SK-N-SH (cell line): ENCODE measurements around the gene CHST15. TPM values are rescaled to one million over a fixed set of nuclear protein-coding genes. Genes with fewer than 3 reads are reported as not detected.

Source experiments
- CTCF ChIA-PET: fragments of 300-600, 350-600 bp; formaldehyde crosslinking; extraction: SDS; loops from one replicate; lab custom pipeline; 2021; lab: Yijun Ruan, JAX
- POLR2A ChIA-PET: fragments of 350-600 bp; sonication (Branson Sonifier 250); formaldehyde crosslinking; extraction: SDS; loops from one replicate; lab custom pipeline; 2020; ENCODE audit warnings: antibody characterized with exemption, inconsistent platforms; lab: Yijun Ruan, JAX
- DNase-seq: peaks from one replicate; pipeline ENCODE4 v3.0.0; 2012
- H2AFZ ChIP-seq: fragments of 200-600 bp; sonication (generic); 2 replicates; pipeline ENCODE4 v1.8.1; 2016; ENCODE audit warnings: antibody characterized with exemption, mild to moderate bottlenecking, low read depth
- H3F3A ChIP-seq: fragments of 200-600 bp; sonication (generic); replicated peaks from 2 replicates; pipeline ENCODE3; 2016; ENCODE audit warnings: antibody characterized with exemption, mild to moderate bottlenecking; ENCODE audit not compliant: insufficient read depth
- H3K27ac ChIP-seq, 2 experiments: fragments of 200-500 bp in 1 of 2; fragments of 200-600 bp in 1 of 2; sonication (Bioruptor generic) in 1 of 2; sonication (generic), shearing (Covaris generic) in 1 of 2; 2 replicates each; pipeline versions ENCODE4 v1.5.1 to v1.6.1; 2014 to 2016; ENCODE audit warnings: low read depth in 2 of 2, inconsistent platforms in 1 of 2, low read length in 1 of 2, mild to moderate bottlenecking in 1 of 2, mixed read lengths in 1 of 2
- H3K27me3 ChIP-seq: fragments of 200-600 bp; sonication (generic), shearing (Covaris generic); 2 replicates; pipeline ENCODE4 v1.6.1; 2016; ENCODE audit warnings: mixed run types; ENCODE audit not compliant: insufficient read depth
- H3K36me3 ChIP-seq, 2 experiments: fragments of 200-500 bp in 1 of 2; fragments of 200-600 bp in 1 of 2; sonication (Bioruptor generic) in 1 of 2; sonication (generic) in 1 of 2; replicated peaks in 1 of 2; 2 replicates each; pipeline versions ENCODE3 to v1.5.1; 2014 to 2016; ENCODE audit warnings: low read length in 1 of 2, mild to moderate bottlenecking in 1 of 2; ENCODE audit not compliant: insufficient read depth in 2 of 2, control insufficient read depth in 1 of 2
- H3K4me1 ChIP-seq, 2 experiments: fragments of 200-500 bp in 1 of 2; fragments of 200-600 bp in 1 of 2; sonication (Bioruptor generic) in 1 of 2; sonication (generic), shearing (Covaris generic) in 1 of 2; 2 replicates each; pipeline versions ENCODE4 v1.5.1 to v1.6.1; 2014 to 2016; ENCODE audit warnings: low read depth in 1 of 2, low read length in 1 of 2, mixed run types in 1 of 2; ENCODE audit not compliant: insufficient read depth in 2 of 2, control insufficient read depth in 1 of 2
- H3K4me2 ChIP-seq: fragments of 200-600 bp; sonication (generic), shearing (Covaris generic); 2 replicates; pipeline ENCODE4 v1.6.1; 2017; ENCODE audit warnings: mixed run types
- H3K4me3 ChIP-seq, 2 experiments: fragments of 200-500 bp in 1 of 2; fragments of 200-600 bp in 1 of 2; sonication (Bioruptor generic) in 1 of 2; sonication (generic), shearing (Covaris generic) in 1 of 2; 2 replicates each; pipeline versions ENCODE4 v1.5.1 to v1.8.1; 2014 to 2016; ENCODE audit warnings: low read depth in 2 of 2, inconsistent platforms in 1 of 2, low read length in 1 of 2, mild to moderate bottlenecking in 1 of 2, mixed read lengths in 1 of 2, moderate library complexity in 1 of 2
- H3K79me2 ChIP-seq: fragments of 200-600 bp; sonication (generic); 2 replicates; pipeline ENCODE4 v1.8.1; 2017; ENCODE audit warnings: mild to moderate bottlenecking; ENCODE audit not compliant: insufficient read depth
- H3K9ac ChIP-seq: fragments of 200-600 bp; sonication (generic); 2 replicates; pipeline ENCODE4 v1.6.1; 2017; ENCODE audit warnings: mixed run types
- H3K9me2 ChIP-seq: fragments of 200-600 bp; sonication (generic); 2 replicates; pipeline ENCODE4 v1.6.1; 2017; ENCODE audit warnings: mixed run types
- H3K9me3 ChIP-seq: fragments of 200-600 bp; sonication (generic); 2 replicates; pipeline ENCODE4 v1.6.1; 2017; ENCODE audit warnings: mixed run types, mild to moderate bottlenecking, moderate library complexity
- H4K20me1 ChIP-seq: fragments of 200-600 bp; sonication (generic); 2 replicates; pipeline ENCODE4 v1.6.1; 2017; ENCODE audit warnings: mild to moderate bottlenecking, mixed run types; ENCODE audit not compliant: insufficient read depth
- CHD2 ChIP-seq: fragments of 150-350 bp; IDR thresholded peaks from 2 replicates; pipeline ENCODE4 v1.6.1; 2018; ENCODE audit warnings: low read length; ENCODE audit not compliant: partially characterized antibody
- EP300 ChIP-seq, 2 experiments: IDR thresholded peaks; 2 replicates each; pipeline versions ENCODE4 v1.4.0 to v1.6.1; 2012; ENCODE audit warnings: borderline replicate concordance in 1 of 2, low read depth in 1 of 2, low read length in 1 of 2
- FOSL2 ChIP-seq: IDR thresholded peaks from 2 replicates; pipeline ENCODE4 v1.4.0; 2012; ENCODE audit warnings: low read depth, mild to moderate bottlenecking, moderate library complexity, borderline replicate concordance
- FOXM1 ChIP-seq: IDR thresholded peaks from 2 replicates; pipeline ENCODE4 v1.4.0; 2012; ENCODE audit warnings: low read depth, mild to moderate bottlenecking
- GABPA ChIP-seq: IDR thresholded peaks from 2 replicates; pipeline ENCODE4 v1.4.0; 2012; ENCODE audit warnings: low read depth, mild to moderate bottlenecking
- GATA2 ChIP-seq: sonication (generic); formaldehyde crosslinking; IDR thresholded peaks from 2 replicates; pipeline ENCODE4 v1.5.0; 2020; ENCODE audit warnings: mild to moderate bottlenecking, missing genetic modification reagents
- IRF3 ChIP-seq: fragments of 150-350 bp; IDR thresholded peaks from 2 replicates; pipeline ENCODE4 v1.6.1; 2016; ENCODE audit warnings: mild to moderate bottlenecking, low read depth, low read length
- JUND ChIP-seq: IDR thresholded peaks from 2 replicates; pipeline ENCODE4 v1.4.0; 2012
- MEF2A ChIP-seq: IDR thresholded peaks from 2 replicates; pipeline ENCODE4 v1.4.0; 2012; ENCODE audit warnings: low read depth, borderline replicate concordance
- REST ChIP-seq: IDR thresholded peaks from 2 replicates; pipeline ENCODE4 v1.6.1; 2012; ENCODE audit warnings: mild to moderate bottlenecking, low read depth, low read length, moderate library complexity
- RFX5 ChIP-seq: IDR thresholded peaks from 2 replicates; pipeline ENCODE4 v1.6.1; 2012; ENCODE audit warnings: mild to moderate bottlenecking, improper control_type of control experiment, low read length
- RXRA ChIP-seq: IDR thresholded peaks from 2 replicates; pipeline ENCODE4 v1.4.0; 2012; ENCODE audit warnings: low read depth, mild to moderate bottlenecking, borderline replicate concordance
- TCF12 ChIP-seq: IDR thresholded peaks from 2 replicates; pipeline ENCODE4 v1.4.0; 2012
- TEAD4 ChIP-seq: IDR thresholded peaks from 2 replicates; pipeline ENCODE4 v1.4.0; 2012; ENCODE audit warnings: mild to moderate bottlenecking, borderline replicate concordance; ENCODE audit not compliant: insufficient read depth
- USF1 ChIP-seq: IDR thresholded peaks from 2 replicates; pipeline ENCODE4 v1.4.0; 2012; ENCODE audit warnings: low read depth, borderline replicate concordance
- USF2 ChIP-seq: fragments of 150-350 bp; IDR thresholded peaks from 2 replicates; pipeline ENCODE4 v1.6.1; 2017; ENCODE audit warnings: antibody characterized with exemption, low read length, low read depth, borderline replicate concordance
- WGBS: methylation state at CpG from one replicate; pipeline ENCODE4 v1.1.6; 2017; ENCODE audit warnings: low lambda C conversion rate; 5-methylcytosine and 5-hydroxymethylcytosine counted together
- polyA plus RNA-seq, 3 experiments: library from polyadenylated mRNA; depleted of rRNA; stranded (reverse); fragments of >200 nt; gene quantifications; 2 replicates each; pipeline ENCODE4 v1.2.3, GENCODE V29; 2012
- TF ChIP-seq, protein P1 (sequence below): IDR thresholded peaks from 2 replicates; pipeline ENCODE4 v1.4.0; 2012; ENCODE audit warnings: low read depth
- TF ChIP-seq, protein P2 (sequence below): fragments of 200-600 bp; sonication (generic); IDR thresholded peaks from 2 replicates; pipeline ENCODE4 v1.6.1; 2017; ENCODE audit warnings: antibody characterized with exemption, mild to moderate bottlenecking, moderate library complexity

CHST15 gene
- polyA plus RNA-seq, 1 of the 3 experiments (the other 2 are of a cell fraction), result 0.02 TPM

- ChIA-PET CTCF (interaction anchor here (0.9 to 2.2 kb wide), 2 partner anchors 10 to 20 kb away, joined by 3 to 9 read pairs; no protein-coding TSS in a partner anchor), POLR2A (no interaction called here)
- no peaks in the 10 kb centered on the region for H3K79me2 ChIP-seq
- H3F3A ChIP-seq, result no peaks in the 10 kb centered on the region
- no peak overlapping the region for H2AFZ ChIP-seq
- H4K20me1 ChIP-seq, result no peaks in the 10 kb centered on the region
- H3K27me3 ChIP-seq, result no peaks in the 10 kb centered on the region
- H3K9ac ChIP-seq, result no peak overlapping the region
- 47% methylated on average over 5 of the region's 5 CpGs for WGBS
- TF ChIP-seq RXRA (no peak), USF1 (no peak), RFX5 (no peak), TEAD4 (no peak), MEF2A (no peak), IRF3 (no peak), USF2 (no peak), JUND (no peak), CHD2 (no peak), EP300 (IDR thresholded peaks at IDR 0.05; ENCODE audit: borderline replicate concordance in 1 of 2, low read depth in 1 of 2, low read length in 1 of 2) (no peak), GATA2 (no peak), FOSL2 (no peak), GABPA (no peak)
- TF ChIP-seq, protein P1, sequence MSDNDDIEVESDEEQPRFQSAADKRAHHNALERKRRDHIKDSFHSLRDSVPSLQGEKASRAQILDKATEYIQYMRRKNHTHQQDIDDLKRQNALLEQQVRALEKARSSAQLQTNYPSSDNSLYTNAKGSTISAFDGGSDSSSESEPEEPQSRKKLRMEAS, result no peak
- H3K4me2 ChIP-seq, result no peak overlapping the region
- DNase-seq, result no peak
- no peaks in the 10 kb centered on the region for H3K36me3 ChIP-seq
- no peaks in the 10 kb centered on the region for H3K9me3 ChIP-seq
- H3K4me1 ChIP-seq, result no peaks in the 10 kb centered on the region
- H3K9me2 ChIP-seq, result no peaks in the 10 kb centered on the region
- no peak overlapping the region for H3K4me3 ChIP-seq
- H3K27ac ChIP-seq, result no peak overlapping the region
Measured at GRCh38 chr10:124132876-124133275, 39.5 kb upstream of the CHST15 start.

DNA sequence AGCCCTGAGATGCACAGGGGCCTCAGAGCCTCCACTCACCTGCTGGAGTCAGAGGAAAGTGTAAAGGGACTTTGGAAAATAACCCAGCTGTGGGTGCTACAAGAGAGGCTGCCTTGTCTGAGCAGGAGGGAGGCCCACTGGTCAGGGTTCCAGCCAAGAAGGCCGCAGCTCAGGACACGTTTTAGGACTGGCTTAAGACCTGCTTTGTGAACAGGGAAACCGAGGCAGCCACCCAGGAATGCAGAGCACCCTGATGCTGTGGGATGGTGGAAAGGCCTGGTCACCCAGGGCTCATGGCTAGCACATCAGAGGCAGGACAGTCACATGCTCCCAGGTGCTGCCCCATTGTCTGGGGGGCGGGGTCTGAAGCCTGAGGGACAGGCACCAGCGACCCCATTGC, 38.9 kb upstream of the CHST15 start:
- H3K36me3 ChIP-seq, result no peaks in the 10 kb centered on the region
- H3K4me2 ChIP-seq, result no peak overlapping the region
- H2AFZ ChIP-seq, result no peak overlapping the region
- H3K27ac ChIP-seq, result no peak overlapping the region
- DNase-seq, result no peak
- POLR2A ChIA-PET, result no interaction called here
- H3K9ac ChIP-seq, result no peak overlapping the region
- no peaks in the 10 kb centered on the region for H3K9me2 ChIP-seq
- H4K20me1 ChIP-seq, result no peaks in the 10 kb centered on the region
- H3K27me3 ChIP-seq, result no peaks in the 10 kb centered on the region
- WGBS, result 20% methylated on average over 5 of the region's 5 CpGs
- H3K4me3 ChIP-seq, result no peak overlapping the region
- no peaks in the 10 kb centered on the region for H3K4me1 ChIP-seq
- H3F3A ChIP-seq, result no peaks in the 10 kb centered on the region
- CTCF ChIA-PET, result interaction anchor here (0.9 to 2.2 kb wide), 2 partner anchors 10 to 21 kb away, joined by 3 to 9 read pairs; no protein-coding TSS in a partner anchor
- H3K79me2 ChIP-seq, result no peaks in the 10 kb centered on the region
- H3K9me3 ChIP-seq, result no peaks in the 10 kb centered on the region
- TF ChIP-seq GATA2 (no peak), JUND (no peak), TCF12 (no peak), FOXM1 (no peak), MEF2A (no peak), REST (no peak), RXRA (no peak), USF2 (no peak)
- TF ChIP-seq, protein P2, sequence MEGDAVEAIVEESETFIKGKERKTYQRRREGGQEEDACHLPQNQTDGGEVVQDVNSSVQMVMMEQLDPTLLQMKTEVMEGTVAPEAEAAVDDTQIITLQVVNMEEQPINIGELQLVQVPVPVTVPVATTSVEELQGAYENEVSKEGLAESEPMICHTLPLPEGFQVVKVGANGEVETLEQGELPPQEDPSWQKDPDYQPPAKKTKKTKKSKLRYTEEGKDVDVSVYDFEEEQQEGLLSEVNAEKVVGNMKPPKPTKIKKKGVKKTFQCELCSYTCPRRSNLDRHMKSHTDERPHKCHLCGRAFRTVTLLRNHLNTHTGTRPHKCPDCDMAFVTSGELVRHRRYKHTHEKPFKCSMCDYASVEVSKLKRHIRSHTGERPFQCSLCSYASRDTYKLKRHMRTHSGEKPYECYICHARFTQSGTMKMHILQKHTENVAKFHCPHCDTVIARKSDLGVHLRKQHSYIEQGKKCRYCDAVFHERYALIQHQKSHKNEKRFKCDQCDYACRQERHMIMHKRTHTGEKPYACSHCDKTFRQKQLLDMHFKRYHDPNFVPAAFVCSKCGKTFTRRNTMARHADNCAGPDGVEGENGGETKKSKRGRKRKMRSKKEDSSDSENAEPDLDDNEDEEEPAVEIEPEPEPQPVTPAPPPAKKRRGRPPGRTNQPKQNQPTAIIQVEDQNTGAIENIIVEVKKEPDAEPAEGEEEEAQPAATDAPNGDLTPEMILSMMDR, result no peak
